Lower leg skin (tissue), 4 donors: ENCODE data around the gene EEF1AKMT4. TPM values are rescaled to one million over a fixed set of nuclear protein-coding genes. Genes with fewer than 3 reads are reported as not detected.

ENCODE experiments used
- DNase-seq, 2 donors: peaks; one replicate each; pipeline ENCODE4 v3.0.0-alpha.2; 2019; ENCODE audit warnings: low spot score in 2 of 2
- H3K4me3 ChIP-seq: fragments of 200-600 bp; sonication (generic); 2 replicates; pipeline ENCODE4 v1.5.1; 2017; ENCODE audit warnings: mild to moderate bottlenecking, low read depth; ENCODE audit not compliant: poor library complexity, severe bottlenecking
- POLR2A ChIP-seq, 2 donors: fragments of 450-650 bp; IDR thresholded peaks; one replicate each; pipeline ENCODE4 v1.6.1; 2016 to 2017; ENCODE audit warnings: antibody characterized with exemption in 2 of 2, mild to moderate bottlenecking in 1 of 2, moderate library complexity in 1 of 2
- WGBS, 2 donors: methylation state at CpG; one replicate each; pipeline ENCODE4 v1.1.5; 2018; 5-methylcytosine and 5-hydroxymethylcytosine counted together
- intact Hi-C: fragments of 100-400 bp; cut with DNase I; formaldehyde crosslinking; loops from one replicate; pipeline ENCODE4 v1.15.0; 2023; ENCODE audit warnings: low total_unique reads
- total RNA-seq, 4 donors: library from RNA; depleted of rRNA; stranded (reverse); fragments of >200 nt; gene quantifications; one replicate each; pipeline ENCODE4 v1.1.0, GENCODE V29; 2016
- TF ChIP-seq, protein P1 (sequence below), 3 donors: fragments of 450-650 bp; IDR thresholded peaks; one replicate each; pipeline ENCODE4 v1.5.1; 2016; ENCODE audit warnings: antibody characterized with exemption in 3 of 3, mild to moderate bottlenecking in 3 of 3, moderate library complexity in 2 of 3

EEF1AKMT4 gene
- total RNA-seq, 4 donors from 2014 or later = 4.3 to 7.7 (median 6.1) TPM

DNA sequence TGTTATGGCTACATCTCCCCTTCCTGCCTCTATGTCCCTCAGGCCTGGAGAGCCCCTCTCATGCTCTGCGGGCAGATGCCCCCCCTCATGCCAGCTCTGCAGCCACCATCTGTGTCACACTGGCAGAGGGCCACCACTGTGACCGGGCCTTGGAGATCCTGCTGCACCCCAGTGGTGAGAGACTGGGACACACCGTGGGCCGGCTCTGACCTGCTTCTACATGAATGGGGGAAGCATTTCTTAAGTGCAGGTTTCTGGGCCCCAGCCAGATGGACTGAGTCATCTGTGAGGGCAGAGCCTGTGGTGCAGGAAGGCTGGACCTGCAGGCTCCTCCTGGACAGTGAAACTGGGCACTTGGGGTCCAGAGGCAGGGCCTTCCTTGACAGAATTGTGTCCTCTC lies 15.2 kb upstream of the EEF1AKMT4 start:
- 20 to 36% methylated on average over 4 of the region's 4 CpGs for WGBS, 2 donors
- no peak for DNase-seq
- intact Hi-C loops = no loop called here
- no peak overlapping the region for H3K4me3 ChIP-seq
- TF ChIP-seq POLR2A (IDR thresholded peaks at IDR 0.05) = no peak
- TF ChIP-seq, protein P1, sequence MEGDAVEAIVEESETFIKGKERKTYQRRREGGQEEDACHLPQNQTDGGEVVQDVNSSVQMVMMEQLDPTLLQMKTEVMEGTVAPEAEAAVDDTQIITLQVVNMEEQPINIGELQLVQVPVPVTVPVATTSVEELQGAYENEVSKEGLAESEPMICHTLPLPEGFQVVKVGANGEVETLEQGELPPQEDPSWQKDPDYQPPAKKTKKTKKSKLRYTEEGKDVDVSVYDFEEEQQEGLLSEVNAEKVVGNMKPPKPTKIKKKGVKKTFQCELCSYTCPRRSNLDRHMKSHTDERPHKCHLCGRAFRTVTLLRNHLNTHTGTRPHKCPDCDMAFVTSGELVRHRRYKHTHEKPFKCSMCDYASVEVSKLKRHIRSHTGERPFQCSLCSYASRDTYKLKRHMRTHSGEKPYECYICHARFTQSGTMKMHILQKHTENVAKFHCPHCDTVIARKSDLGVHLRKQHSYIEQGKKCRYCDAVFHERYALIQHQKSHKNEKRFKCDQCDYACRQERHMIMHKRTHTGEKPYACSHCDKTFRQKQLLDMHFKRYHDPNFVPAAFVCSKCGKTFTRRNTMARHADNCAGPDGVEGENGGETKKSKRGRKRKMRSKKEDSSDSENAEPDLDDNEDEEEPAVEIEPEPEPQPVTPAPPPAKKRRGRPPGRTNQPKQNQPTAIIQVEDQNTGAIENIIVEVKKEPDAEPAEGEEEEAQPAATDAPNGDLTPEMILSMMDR (IDR thresholded peaks at IDR 0.05) = no peak

DNA sequence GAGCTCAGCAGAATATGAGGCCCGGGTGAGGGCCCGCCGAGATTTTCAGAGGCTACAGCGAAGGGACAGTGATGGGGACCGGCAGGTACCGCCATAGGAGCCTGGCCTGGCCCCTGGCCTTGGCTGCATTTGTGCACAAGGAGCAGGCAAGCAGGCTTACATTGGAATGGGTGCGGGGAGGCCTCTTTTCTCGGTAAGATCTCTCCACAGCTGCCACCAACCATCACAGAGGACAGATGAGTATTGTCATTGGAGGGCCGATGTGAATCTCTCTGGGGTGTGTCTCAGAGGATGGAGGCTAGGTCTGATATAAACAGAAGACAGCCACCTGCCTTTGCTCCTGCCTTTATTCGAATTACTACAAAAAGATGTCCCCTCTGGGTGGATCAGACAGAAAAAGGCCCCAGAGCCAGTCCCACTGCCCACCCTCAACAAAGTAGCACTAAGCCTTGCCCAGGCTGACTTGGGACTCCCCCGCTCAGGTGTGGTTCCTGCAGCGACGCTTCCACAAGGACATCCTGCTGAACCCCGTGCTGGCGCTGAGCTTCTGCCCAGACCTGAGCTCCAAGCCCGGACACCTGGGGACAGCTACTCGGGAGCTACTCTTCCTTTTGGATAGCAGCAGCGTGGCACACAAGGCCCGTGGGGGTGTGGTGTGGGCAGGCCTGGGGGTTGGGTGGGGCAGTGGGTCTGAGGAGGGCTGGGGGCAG lies 14.6 kb upstream of the EEF1AKMT4 start:
- no peak for DNase-seq
- H3K4me3 ChIP-seq = no peak overlapping the region
- intact Hi-C loops = no loop called here
- 84 to 85% methylated on average over 18 to 19 of the region's 19 CpGs for whole genome bisulfite sequencing, 2 donors
- TF ChIP-seq POLR2A (IDR thresholded peaks at IDR 0.05) = no peak
- TF ChIP-seq, protein P1 (IDR thresholded peaks at IDR 0.05) = no peak

DNA sequence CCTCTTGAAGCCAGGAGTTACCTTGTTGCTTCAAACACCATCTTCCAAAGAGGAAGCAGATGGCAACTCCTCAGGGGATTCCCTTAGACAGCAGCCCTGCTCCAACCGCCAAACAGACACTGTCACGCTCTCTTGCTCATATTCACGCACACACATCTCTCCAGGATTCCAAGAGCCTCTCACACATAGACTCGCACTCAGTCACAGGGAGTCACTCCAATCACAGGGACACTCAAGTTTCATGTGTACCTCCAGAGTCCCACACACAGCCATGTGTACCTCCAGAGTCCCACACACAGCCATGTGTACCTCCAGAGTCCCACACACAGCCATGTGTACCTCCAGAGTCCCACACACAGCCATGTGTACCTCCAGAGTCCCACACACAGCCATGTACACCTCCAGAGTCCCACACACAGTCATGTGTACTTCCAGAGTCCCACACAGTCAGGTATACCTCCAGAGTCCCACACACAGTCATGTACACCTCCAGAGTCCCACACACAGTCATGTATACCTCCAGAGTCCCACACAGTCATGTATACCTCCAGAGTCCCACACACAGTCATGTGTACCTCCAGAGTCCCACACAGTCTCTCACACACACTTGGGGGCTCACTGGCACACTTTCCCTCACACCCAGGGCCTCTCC lies 14.0 kb upstream of the EEF1AKMT4 start:
- DNase-seq = no peak
- intact Hi-C loops = no loop called here
- no peak overlapping the region for H3K4me3 ChIP-seq
- no peak for TF ChIP-seq POLR2A (IDR thresholded peaks at IDR 0.05)
- TF ChIP-seq, protein P1 (IDR thresholded peaks at IDR 0.05) = no peak
- 78 to 81% methylated on average over 4 of the region's 4 CpGs for WGBS, 2 donors

DNA sequence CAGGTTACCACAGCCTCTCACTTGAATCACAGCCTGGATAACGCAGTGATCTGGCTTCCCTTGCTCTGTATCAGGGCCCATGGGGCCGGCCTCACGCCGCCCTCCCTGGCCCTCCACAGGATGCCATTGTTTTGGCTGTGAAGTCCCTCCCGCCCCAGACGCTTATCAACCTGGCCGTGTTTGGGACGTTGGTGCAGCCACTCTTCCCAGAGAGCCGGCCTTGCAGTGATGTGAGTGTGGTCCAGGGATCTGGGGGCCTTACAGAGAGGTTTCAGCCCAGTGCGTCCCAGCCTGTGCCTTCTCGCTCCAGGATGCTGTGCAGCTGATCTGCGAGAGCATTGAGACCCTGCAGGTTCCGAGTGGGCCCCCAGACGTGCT lies 13.4 kb upstream of the EEF1AKMT4 start:
- no peak overlapping the region for H3K4me3 ChIP-seq
- 70 to 74% methylated on average over 12 to 14 of the region's 14 CpGs for WGBS, 2 donors
- TF ChIP-seq POLR2A (IDR thresholded peaks at IDR 0.05) = no peak
- TF ChIP-seq, protein P1 (IDR thresholded peaks at IDR 0.05) = no peak
- no peak for DNase-seq
- intact Hi-C loops = no loop called here

DNA sequence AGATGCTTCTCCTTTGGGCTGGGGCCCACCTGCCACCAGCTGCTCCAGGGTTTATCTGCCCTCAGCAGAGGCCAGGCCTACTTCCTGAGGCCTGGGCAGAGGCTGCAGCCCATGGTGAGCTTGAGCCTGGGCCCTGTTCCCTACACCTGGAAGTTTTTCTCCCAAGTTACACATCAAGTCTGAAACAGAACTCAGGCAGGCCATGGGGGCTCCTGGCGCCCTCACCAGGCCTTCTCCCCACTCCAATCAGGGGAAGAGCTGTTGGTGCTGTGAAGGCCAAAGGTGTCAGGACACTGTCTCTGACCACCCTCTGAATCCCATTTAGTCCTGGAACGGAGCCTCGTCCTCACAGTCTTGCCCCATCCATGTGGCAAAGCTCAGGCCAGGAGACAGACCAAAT lies 12.8 kb upstream of the EEF1AKMT4 start:
- TF ChIP-seq, protein P1 (IDR thresholded peaks at IDR 0.05) = no peak
- TF ChIP-seq POLR2A (IDR thresholded peaks at IDR 0.05) = no peak
- no peak for DNase-seq
- intact Hi-C loops = no loop called here
- H3K4me3 ChIP-seq = no peak overlapping the region
- 87 to 90% methylated on average over 3 of the region's 3 CpGs for WGBS, 2 donors
